ENCODE results near the gene CDC14A.

The CDC14A gene

DNA sequence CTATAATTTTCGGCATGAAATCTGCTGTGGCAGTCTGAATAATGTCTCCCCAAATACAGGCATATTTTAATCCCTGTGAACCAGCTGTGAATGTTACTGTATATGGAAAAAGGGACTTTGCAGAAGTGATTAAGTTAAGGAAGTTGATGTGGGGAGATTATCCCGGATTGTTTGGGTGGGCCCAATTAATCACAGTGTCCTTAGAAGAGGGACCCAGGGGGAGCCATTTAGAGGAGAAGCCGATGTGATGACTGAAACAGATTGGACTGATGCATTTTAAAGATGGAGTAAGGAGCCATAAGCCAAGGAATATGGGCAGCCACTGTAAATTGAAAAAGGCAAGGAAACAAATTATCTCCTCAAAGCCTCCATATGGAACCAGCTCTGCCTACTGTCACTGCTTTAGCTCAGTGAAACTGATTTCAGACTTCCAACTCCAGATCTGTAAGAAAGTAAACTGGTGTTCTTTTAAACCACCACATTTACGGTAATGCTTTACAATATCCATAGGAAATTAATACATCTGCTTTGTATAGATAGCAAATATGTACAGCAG is 124.5 kb downstream of the CDC14A start:
- FAIRE-seq (no peak), DNase-seq (ENCODE audit: extremely low spot score, insufficient read length, low read depth) (no peak)

DNA sequence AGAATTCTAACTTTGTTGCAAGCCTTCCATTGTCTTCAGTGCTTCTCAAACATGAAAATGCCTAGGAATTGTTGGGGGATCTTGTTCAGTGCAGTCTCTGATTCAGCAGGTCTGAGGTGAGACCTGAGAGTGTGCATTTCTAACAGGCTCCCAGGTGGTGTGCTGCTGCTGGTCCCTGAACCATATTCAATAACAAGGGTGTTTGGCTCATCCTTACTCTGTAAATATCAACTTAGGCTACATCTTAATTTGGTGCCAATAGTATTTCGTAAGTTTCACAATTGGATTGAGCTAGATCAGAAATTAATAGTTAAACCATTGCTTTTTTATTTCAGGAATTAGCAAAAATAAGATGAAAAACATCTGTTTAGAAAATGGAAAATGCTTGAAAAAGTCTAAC is 126.5 kb downstream of the CDC14A start:
- DNase-seq (ENCODE audit: extremely low spot score, insufficient read length, low read depth) (no peak), FAIRE-seq (no peak)

DNA sequence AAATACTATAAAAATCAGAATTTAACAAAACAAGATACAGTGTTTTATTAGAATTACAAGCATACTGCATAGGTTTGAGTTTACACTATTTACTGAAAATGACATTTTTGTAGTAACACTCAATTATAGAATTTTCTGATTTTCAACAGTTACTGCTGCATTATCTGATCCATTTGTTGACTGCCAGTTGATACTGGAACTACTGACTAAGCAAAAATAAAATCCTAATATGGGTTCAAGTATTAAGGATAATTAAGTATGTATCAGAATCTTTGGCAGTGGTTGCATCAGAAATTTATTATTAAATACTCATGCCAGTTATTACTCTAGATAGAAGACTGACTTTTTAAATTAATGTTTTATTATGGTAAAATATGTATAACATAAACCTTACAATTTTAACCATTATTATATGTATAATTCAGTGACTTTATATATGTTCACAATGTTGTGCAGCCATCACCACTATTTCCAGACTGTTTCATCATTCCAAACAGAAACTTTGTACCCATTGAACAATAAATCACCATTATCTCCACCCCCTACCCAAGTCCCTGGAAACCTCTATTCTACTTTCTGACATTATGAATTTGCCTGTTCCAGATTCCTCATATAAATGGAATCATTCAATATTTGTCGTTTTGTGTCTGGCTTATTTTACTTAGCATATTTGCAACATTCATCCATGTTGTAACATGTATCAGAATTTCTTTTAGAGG is 127.5 kb downstream of the CDC14A start:
- no peak for FAIRE-seq
- DNase-seq (ENCODE audit: extremely low spot score, insufficient read length, low read depth): no peak

DNA sequence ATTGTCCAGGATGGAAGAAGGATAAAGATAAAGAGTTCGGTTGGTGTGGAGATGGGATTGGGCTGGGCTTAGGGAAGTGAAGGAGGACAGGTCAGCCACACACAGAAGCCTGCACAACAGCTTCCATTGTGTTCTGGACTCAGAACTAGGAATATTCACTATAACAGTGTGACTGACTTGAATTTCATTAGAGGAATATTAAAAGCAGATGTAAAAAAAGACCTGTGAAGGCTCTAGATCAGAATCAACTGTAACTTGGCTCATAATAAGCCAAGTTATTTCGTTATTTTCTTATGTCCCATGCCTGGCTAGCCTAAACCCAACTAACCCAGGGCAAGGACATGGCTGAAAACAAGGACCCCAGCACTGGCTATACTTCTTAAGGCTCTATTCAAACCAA is 129.0 kb downstream of the CDC14A start:
- FAIRE-seq: no peak
- DNase-seq (ENCODE audit: extremely low spot score, insufficient read length, low read depth): no peak

DNA sequence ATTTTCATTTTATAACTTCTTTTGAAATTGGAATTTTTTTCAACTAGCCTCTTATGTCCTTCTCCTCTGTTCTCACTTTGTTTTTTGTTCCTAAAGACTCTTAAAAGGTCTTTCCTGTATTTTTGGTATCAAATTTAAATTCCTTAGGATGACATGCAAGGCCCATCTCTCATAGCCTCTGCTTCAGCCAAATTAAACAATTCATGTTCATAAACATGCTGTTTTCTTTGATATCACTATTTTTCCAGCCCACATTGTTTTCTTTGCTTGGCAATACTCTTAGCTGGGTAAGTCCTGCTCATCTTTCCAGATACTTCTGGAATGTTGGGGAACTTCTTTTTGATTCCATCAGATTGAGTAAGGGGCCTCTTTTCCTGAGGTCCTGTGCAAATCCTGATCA is 129.9 kb downstream of the CDC14A start:
- DNase-seq (ENCODE audit: extremely low spot score, insufficient read length, low read depth) (no peak), FAIRE-seq (no peak)

DNA sequence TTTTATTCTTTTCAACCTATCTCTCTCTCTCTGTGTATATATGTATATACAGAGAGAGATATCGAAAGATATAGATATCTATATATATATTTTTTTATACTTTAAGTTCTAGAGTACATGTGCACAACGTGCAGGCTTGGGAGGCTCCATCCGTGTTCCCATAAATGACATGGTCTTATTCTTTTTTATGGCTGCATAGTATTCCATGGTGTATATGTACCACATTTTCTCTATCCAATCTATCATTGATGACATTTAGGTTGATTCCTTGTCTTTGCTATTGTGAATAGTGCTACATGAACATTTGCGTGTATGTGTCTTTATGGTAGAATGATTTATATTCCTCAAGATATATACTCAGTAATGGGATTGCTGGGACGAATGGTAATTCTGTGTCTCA is 130.4 kb downstream of the CDC14A start:
- FAIRE-seq (no peak), DNase-seq (ENCODE audit: extremely low spot score, insufficient read length, low read depth) (no peak)

DNA sequence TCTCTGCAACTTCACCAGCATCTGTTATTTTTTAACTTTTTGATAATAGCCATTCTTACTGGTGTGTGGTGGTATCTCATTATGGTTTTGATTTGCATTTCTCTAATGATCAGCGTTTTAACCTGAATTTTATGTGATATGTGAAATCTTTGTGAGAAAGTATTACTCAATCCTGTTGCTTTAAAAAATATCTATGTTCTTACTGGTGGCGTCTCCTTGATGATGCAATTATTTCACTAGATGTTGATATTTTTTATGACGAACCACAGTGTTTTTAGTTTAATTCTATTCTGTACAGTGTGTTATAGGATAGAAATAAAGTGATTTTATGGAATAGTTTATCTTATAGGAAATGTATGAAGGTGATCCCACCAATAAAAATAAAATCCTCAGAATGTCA is 130.9 kb downstream of the CDC14A start:
- FAIRE-seq: no peak
- no peak for DNase-seq (ENCODE audit: extremely low spot score, insufficient read length, low read depth)

DNA sequence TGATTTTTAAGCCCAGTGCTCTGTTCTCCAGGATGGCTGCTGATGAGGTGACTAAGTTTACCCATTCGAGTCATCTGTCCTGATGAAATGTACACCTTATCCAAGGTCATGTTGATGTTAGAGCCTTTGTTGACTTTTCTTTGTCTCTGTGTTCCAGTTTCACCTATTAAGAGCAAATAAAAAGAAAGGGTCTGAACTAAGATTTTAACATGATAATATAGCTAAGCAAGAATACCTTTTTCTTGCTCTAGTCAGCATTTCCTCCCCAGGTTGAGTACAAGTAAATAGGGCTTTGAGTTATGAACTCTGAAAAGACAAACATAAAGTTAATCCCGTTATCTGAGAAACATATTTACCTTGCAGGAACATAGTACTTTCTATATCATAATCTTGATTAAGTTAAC is 133.6 kb downstream of the CDC14A start:
- no peak for FAIRE-seq

DNA sequence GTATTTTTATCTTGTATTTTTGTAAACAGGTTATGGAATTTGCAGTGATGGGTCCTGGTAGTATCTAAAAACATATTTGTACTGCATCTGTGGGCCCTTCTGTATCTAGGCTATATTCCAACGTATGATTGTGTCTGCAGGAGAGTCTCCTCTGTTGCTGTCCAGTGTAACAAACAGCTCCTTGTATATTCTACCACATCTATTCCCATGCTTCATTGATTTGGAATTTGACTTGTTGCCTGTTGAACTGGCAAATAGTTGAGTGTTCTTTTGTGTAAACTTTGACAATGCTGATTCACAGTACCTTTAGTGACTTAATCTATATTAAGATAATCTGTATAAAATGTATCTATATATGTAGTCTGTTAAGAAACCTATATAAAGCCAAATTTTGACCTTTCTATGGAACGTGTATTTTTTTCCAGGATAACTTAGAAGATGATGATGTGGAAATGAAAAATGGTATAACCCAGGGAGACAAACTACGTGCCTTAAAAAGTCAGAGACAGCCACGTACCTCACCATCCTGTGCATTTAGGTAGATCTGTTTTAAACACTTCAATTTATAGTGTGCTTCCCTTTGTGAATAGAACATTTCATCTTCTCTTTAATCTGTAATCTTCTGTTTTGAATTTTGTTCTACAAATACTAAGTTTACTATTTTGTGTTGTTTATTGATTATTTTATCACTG is 142.2 kb downstream of the CDC14A start:
- DNase-seq (ENCODE audit: extremely low spot score, insufficient read length, low read depth): no peak
- FAIRE-seq: no peak

More for the DNA sequence above, 133.6 kb downstream of the CDC14A start:
- DNase-seq (ENCODE audit: extremely low spot score, insufficient read length, low read depth): no peak

DNA sequence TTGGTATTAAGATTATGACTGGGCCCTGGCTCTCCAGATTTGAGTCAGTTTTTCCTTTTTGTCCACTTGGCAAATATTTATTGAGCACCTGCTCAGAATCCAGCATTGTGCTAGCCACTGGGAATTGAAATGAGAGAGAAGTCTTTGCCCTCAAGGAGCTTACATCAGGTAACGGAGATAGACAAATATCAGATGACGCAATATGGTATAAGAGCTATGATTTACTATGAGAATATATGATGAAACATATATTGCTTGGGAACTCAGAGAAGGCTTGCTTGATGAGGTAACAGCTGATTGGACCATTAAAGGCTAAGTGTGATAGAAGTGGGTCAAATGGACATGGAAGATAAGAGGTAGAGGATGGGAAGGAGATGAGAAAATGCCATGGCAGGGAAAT is 144.6 kb downstream of the CDC14A start:
- DNase-seq (ENCODE audit: extremely low spot score, insufficient read length, low read depth): no peak
- no peak for FAIRE-seq

DNA sequence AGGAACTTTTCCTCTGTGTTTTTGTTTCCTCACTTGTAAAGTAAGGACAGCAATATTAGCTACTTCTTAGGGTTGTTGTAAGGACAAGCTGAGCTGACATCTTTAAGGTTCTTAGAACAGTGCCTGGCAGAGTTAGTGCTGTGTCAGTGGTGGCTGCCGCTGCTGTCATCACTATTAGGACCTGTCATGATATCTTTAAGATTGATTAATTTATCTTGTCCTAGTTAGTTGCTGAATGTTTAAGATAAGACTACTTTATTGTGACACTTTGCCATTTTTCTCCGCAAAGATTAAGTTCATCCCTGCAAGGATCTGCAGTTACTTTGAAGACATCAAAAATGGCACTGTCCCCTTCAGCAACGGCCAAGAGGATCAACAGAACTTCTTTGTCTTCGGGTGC is 145.5 kb downstream of the CDC14A start:
- no peak for FAIRE-seq

DNA sequence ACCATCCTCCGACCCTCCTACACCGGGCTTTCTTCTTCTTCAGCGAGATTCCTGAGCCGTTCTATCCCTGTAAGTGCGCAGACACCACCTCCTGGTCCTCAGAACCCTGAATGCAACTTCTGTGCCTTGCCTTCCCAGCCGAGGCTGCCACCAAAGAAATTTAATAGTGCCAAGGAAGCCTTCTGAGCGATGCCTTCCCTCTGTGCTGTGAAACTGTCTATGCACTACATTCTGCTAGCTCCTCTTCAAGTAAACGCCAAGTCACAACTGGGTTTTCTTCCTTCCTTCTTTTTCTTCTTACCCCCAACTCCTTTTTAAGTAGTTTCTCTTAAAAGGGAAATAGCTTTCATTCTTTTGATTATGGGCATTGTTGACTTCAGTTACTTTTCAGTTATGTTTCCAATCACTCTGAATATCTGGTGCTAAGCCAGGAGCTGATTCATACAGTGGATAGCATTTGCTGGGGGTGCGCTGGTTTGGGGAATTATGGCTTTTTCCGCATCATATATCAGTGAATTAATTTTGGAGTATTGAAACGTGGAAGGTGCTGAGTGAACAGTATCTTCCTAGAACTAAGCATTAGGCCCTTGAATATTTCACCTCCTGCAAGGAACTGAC is 147.0 kb downstream of the CDC14A start:
- FAIRE-seq (no peak), DNase-seq (ENCODE audit: extremely low spot score, insufficient read length, low read depth) (no peak)

More for the DNA sequence above, 145.5 kb downstream of the CDC14A start:
- DNase-seq (ENCODE audit: extremely low spot score, insufficient read length, low read depth): no peak

DNA sequence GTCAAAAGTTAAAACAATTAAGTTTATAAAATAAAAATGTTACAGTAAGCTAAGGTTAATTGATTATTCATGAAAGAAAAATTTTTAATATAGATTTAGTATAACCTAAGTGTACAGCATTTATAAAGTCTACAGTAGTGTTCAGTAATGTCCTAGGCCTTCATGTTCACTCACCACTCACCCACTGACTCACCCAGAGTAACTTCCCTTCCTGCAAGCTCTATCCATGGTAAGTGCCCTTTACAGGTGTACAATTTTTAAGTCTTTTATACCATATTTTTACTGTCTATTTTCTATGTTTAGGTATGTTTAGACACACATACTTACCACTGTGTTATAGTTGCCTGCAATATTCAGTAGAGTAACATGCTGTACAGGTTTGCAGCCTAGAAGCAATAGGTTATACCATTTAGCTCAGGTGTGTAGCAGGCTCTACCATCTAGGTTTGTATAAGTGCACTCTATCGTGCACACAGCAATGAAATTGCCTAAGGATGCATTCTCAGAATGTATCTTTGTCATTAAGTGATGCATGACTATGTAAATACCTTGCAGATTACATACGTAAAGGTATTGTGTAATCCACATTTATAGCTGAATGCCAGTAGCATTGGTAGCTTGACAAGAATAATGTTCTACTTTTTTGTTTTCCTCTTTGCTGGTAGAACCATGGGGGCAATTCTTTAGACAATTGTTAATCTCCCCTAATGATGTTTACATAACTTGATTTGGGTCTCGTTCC is 149.9 kb downstream of the CDC14A start:
- DNase-seq (ENCODE audit: extremely low spot score, insufficient read length, low read depth): no peak
- no peak for FAIRE-seq

DNA sequence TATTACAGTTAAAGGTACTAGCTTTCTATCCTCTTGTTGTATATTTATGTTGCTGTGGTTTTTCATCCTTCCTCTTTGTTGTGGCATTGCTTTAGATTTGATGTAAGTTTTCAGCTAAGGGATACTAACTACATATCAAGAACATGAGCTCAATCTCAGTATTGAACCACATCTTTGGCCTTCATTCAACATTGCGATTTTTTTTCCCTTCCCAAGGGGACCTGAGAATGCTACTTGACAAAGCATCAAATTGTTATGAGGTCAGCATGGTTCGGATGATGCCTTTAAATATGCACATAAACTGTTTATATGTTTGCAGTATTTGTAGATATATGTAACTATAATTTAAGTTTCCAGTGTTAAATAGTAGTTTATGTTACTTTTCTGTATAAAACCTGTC is 153.9 kb downstream of the CDC14A start:
- no peak for DNase-seq (ENCODE audit: extremely low spot score, insufficient read length, low read depth)
- no peak for FAIRE-seq

DNA sequence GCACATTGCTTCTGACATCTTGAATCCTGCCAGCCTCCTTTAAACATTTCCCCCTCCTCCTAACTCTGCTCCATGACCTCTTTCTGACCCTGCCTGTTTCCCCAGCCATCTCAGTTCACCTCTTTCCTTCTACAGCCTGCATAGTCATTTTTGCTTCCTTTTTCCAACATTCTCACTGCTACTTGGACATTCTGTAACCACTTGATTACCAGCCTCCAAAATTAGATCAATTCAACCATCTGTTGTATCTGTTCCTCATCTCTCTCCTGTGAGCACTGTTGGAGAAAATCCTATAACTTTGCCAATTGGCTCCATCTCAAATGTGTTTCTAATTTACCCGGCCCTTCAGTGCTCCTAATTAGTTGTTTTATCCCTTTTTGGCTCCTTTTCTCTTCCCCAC is 158.1 kb downstream of the CDC14A start:
- DNase-seq (ENCODE audit: extremely low spot score, insufficient read length, low read depth) (no peak), FAIRE-seq (no peak)

DNA sequence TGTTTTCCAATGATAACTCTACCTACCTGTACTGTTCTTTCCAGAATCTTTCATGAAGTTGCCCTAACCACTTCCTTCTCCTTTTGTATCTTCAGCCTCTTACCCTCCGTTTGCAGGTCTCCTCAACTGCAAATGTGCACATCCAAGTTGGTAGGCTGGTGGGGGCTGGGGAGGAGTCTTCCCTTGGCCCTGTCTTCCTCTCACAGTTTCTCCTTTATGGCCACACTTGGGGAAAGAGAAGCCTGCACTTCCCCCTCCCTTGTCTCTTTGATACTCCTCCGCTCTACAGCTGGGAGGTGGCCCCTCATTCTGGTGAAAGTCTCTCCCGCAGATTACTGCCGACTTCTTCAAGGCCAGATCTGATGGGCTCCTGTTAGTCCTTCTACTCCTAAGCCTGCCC is 158.8 kb downstream of the CDC14A start:
- no peak for FAIRE-seq
- no peak for DNase-seq (ENCODE audit: extremely low spot score, insufficient read length, low read depth)

DNA sequence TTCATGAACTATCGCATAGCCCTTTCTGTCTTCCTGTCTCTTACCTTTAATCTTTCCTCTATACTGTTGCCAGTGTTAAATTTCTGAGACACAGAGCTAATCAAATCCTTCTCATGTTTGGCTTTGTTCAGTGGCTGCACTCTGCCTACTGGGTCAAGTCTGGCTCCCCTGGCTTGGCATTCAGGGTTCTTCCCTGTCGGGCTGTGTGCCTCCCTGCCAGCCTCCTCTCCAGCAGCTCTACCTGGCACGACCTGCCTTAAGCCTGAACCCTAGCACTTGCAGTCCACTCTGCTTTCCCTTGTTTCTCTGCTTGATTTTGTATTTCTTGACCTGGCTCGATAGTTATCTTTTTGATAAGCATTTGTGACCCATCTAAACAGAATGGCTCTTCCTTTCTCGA is 159.5 kb downstream of the CDC14A start:
- FAIRE-seq (no peak), DNase-seq (ENCODE audit: extremely low spot score, insufficient read length, low read depth) (no peak)

DNA sequence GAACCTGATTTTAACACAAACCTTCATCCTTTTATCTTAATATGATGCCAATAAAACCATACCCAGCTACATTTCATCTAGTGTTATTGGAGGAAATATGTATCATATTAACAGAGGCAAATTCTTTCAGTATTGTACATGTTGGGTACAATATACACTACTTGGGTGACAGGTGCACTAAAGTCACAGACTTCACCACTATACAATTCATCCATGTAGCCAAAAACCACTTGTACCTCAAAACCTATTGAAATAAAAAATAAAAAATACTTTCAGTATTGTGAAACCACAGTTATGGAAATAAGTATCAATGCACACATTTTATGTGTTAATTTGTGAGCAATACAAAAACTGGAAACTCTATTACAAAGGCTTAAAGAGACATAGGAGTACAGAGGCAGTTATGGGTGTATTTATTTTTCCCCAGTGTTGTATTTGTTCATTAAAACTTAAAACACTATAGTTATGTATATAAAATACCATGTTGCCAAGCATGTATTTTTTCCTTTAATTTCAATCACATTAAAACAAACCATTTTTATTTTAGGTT is 160.6 kb downstream of the CDC14A start:
- no peak for FAIRE-seq
- DNase-seq (ENCODE audit: extremely low spot score, insufficient read length, low read depth): no peak

DNA sequence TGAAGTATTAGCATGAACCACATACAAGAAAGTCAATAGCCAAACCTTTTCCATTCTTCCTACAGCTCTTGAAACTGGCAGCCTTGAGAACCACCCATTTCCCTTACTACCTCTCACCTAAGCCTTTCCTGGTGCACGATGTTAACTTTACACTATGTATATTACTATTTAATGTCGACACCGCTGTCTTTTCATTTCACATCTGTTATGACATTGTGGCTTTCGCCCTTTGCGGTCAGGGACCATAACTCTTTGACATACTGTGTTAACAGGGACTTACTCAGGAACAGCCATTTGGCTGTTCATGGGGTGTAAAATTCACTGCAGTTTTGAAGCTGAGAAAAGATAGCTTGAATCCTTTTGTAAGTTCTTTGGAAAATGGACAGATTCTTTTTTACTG is 164.6 kb downstream of the CDC14A start:
- DNase-seq (ENCODE audit: extremely low spot score, insufficient read length, low read depth) (no peak), FAIRE-seq (no peak)

DNA sequence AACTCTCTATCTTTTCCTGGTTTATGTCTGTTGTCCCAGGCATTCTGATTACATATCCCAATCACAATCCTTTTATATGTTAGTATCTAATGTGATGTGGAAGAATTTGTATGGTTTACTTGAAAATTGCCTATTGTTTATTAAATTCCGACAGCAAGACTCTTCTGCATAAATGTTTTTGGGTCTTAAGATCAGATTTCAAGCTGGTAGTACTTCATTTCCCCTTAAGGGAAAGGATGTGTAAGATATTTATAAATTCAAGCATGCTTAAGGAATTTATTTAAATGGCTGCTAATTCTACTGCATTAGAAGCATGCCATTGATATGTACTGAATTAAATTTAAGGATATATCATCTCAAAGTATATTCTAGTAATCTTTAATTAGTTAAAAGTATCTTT is 165.2 kb downstream of the CDC14A start:
- DNase-seq (ENCODE audit: extremely low spot score, insufficient read length, low read depth) (no peak), FAIRE-seq (no peak)
